Keratinocyte (primary cell): Measurements from ENCODE around the gene NEK10. TPM values are rescaled to one million over a fixed set of nuclear protein-coding genes. Genes with fewer than 3 reads are reported as not detected.

ENCODE experiments used
- DNase-seq: peaks from one replicate; pipeline ENCODE4 v3.0.0-alpha.2; 2011; ENCODE audit warnings: low read depth, missing footprints, low spot score
- FAIRE-seq: peaks from 2 replicates; lab custom pipeline; 2011; peaks lifted over from hg19 to GRCh38; lab: Jason Lieb, UNC
- H2AFZ ChIP-seq: 2 replicates; pipeline ENCODE4 v1.6.0; 2012; ENCODE audit warnings: low read length, control low read depth, inconsistent platforms; ENCODE audit not compliant: control insufficient read depth
- H3K27ac ChIP-seq: 2 replicates; pipeline ENCODE4 v1.5.1; 2011; ENCODE audit warnings: low read length; ENCODE audit not compliant: control insufficient read depth, insufficient read depth
- H3K27me3 ChIP-seq: 3 replicates; pipeline ENCODE4 v1.6.0; 2011; ENCODE audit warnings: low read length; ENCODE audit not compliant: control insufficient read depth, insufficient read depth; ENCODE audit errors: extremely low read depth
- H3K36me3 ChIP-seq, 2 experiments: 2 replicates in 1 of 2; 3 replicates in 1 of 2; pipeline ENCODE4 v1.5.1; 2011; ENCODE audit warnings: low read length in 2 of 2, mild to moderate bottlenecking in 1 of 2; ENCODE audit not compliant: control insufficient read depth in 2 of 2, insufficient read depth in 2 of 2; ENCODE audit errors: extremely low read depth in 1 of 2
- H3K4me1 ChIP-seq: 3 replicates; pipeline ENCODE4 v1.5.1; 2011; ENCODE audit warnings: low read length; ENCODE audit not compliant: control insufficient read depth, insufficient read depth; ENCODE audit errors: extremely low read depth
- H3K4me2 ChIP-seq: 3 replicates; pipeline ENCODE4 v1.6.0; 2011; ENCODE audit warnings: low read depth, low read length; ENCODE audit not compliant: control insufficient read depth, insufficient read depth; ENCODE audit errors: extremely low read depth
- H3K4me3 ChIP-seq, 3 experiments: fragments of 200-600 bp in 1 of 3; sonication (generic) in 1 of 3; 2 replicates in 2 of 3; 3 replicates in 1 of 3; pipeline ENCODE4 v1.5.1; 2011 to 2016; ENCODE audit warnings: low read length in 3 of 3, mild to moderate bottlenecking in 3 of 3, control low read depth in 2 of 3, inconsistent platforms in 1 of 3, low read depth in 1 of 3, mixed read lengths in 1 of 3, mixed run types in 1 of 3, moderate library complexity in 1 of 3; ENCODE audit not compliant: control insufficient read depth in 2 of 3, insufficient read depth in 2 of 3; ENCODE audit errors: extremely low read depth in 1 of 3
- H3K79me2 ChIP-seq: 2 replicates; pipeline ENCODE4 v1.6.0; 2012; ENCODE audit warnings: low read length; ENCODE audit not compliant: control insufficient read depth, insufficient read depth
- H3K9ac ChIP-seq: 3 replicates; pipeline ENCODE4 v1.6.0; 2011; ENCODE audit warnings: low read length; ENCODE audit not compliant: control insufficient read depth, insufficient read depth; ENCODE audit errors: extremely low read depth
- H3K9me1 ChIP-seq: 3 replicates; pipeline ENCODE4 v1.6.0; 2011; ENCODE audit warnings: low read length; ENCODE audit not compliant: control insufficient read depth, insufficient read depth; ENCODE audit errors: extremely low read depth
- H3K9me3 ChIP-seq: 2 replicates; pipeline ENCODE4 v1.5.1; 2012; ENCODE audit warnings: low read depth, low read length; ENCODE audit not compliant: control insufficient read depth
- H4K20me1 ChIP-seq: 3 replicates; pipeline ENCODE4 v1.6.0; 2011; ENCODE audit warnings: low read length; ENCODE audit not compliant: control insufficient read depth, insufficient read depth; ENCODE audit errors: extremely low read depth
- CTCF ChIP-seq, 3 experiments: IDR thresholded peaks in 1 of 3; conservative IDR thresholded peaks in 1 of 3; optimal IDR thresholded peaks in 1 of 3; 2 replicates in 2 of 3; 3 replicates in 1 of 3; pipeline versions ENCODE3 to v1.5.1; 2011; ENCODE audit warnings: low read length in 3 of 3, mild to moderate bottlenecking in 3 of 3, moderate library complexity in 2 of 3, control low read depth in 1 of 3, inconsistent platforms in 1 of 3; ENCODE audit not compliant: insufficient read depth in 2 of 3; ENCODE audit errors: extremely low read depth in 1 of 3
- EZH2 ChIP-seq: IDR thresholded peaks from one replicate; pipeline ENCODE4 v1.6.1; 2012; ENCODE audit warnings: inconsistent platforms, mild to moderate bottlenecking, low read length, moderate library complexity
- dilution Hi-C: fragments of 300-500 bp; cut with MboI; formaldehyde crosslinking; loops from one replicate; pipeline ENCODE4 v1.7.0; 2020; ENCODE audit warnings: low sequenced_read_pairs; ENCODE audit not compliant: extremely low pct_ligation_motif_present
- polyA plus RNA-seq, 5 experiments: library from polyadenylated mRNA; depleted of rRNA in 3 of 5; stranded (reverse) in 3 of 5; stranded (forward) in 1 of 5; unstranded in 1 of 5; fragments of >200 nt; gene quantifications; 1 replicate in 1 of 5; 2 replicates in 3 of 5; 3 replicates in 1 of 5; pipeline versions ENCODE4 v1.2.1 to v1.2.3, GENCODE V29; 2011 to 2012; ENCODE audit warnings: missing spikeins in 2 of 5, low read depth in 1 of 5, low replicate concordance in 1 of 5

NEK10 gene
- polyA plus RNA-seq, 1 donor (not counting 4 experiments of a cell fraction or from before 2014, with no cell fraction given): 0.98 TPM

- H3K4me3 ChIP-seq: no peak overlapping the region
- no peaks in the 10 kb centered on the region for H3K4me1 ChIP-seq
- H3K4me2 ChIP-seq: no peak overlapping the region
- H3K36me3 ChIP-seq: no peaks in the 10 kb centered on the region
- no peaks in the 10 kb centered on the region for H3K9me1 ChIP-seq
- no peak for TF ChIP-seq EZH2
- no peak for TF ChIP-seq CTCF (optimal IDR thresholded peaks at IDR 0.05 in 1 of 3, IDR thresholded peaks at IDR 0.05 in 1 of 3, conservative IDR thresholded peaks at IDR 0.05 in 1 of 3; ENCODE audit: extremely low read depth in 1 of 3, insufficient read depth in 2 of 3, low read length in 3 of 3)
- no peak overlapping the region for H3K27ac ChIP-seq
- no peak overlapping the region for H2AFZ ChIP-seq
- DNase-seq (no peak), FAIRE-seq (no peak)
- H3K9ac ChIP-seq: no peak overlapping the region
- H4K20me1 ChIP-seq: no peaks in the 10 kb centered on the region
- H3K79me2 ChIP-seq: no peaks in the 10 kb centered on the region
- no peaks in the 10 kb centered on the region for H3K9me3 ChIP-seq
- dilution Hi-C loops: no loop called here
- no peaks in the 10 kb centered on the region for H3K27me3 ChIP-seq
These were observed 254.5 kb downstream of the NEK10 start for GRCh38 chr3:27114684-27115083.

- H3K4me1 ChIP-seq: no peaks in the 10 kb centered on the region
- H3K9me1 ChIP-seq: no peaks in the 10 kb centered on the region
- FAIRE-seq (no peak), DNase-seq (no peak)
- no peaks in the 10 kb centered on the region for H3K9me3 ChIP-seq
- H3K79me2 ChIP-seq: no peaks in the 10 kb centered on the region
- H3K27ac ChIP-seq: no peak overlapping the region
- no peak overlapping the region for H3K4me2 ChIP-seq
- H2AFZ ChIP-seq: no peak overlapping the region
- no peak overlapping the region for H3K4me3 ChIP-seq
- no peak for TF ChIP-seq CTCF (optimal IDR thresholded peaks at IDR 0.05 in 1 of 3, IDR thresholded peaks at IDR 0.05 in 1 of 3, conservative IDR thresholded peaks at IDR 0.05 in 1 of 3; ENCODE audit: extremely low read depth in 1 of 3, insufficient read depth in 2 of 3, low read length in 3 of 3)
- dilution Hi-C loops: no loop called here
- no peaks in the 10 kb centered on the region for H3K27me3 ChIP-seq
- H4K20me1 ChIP-seq: no peaks in the 10 kb centered on the region
- no peaks in the 10 kb centered on the region for H3K36me3 ChIP-seq
- no peak overlapping the region for H3K9ac ChIP-seq
These were observed 255.1 kb downstream of the NEK10 start for GRCh38 chr3:27114129-27114528.
